NT2/D1 (cell line): ENCODE measurements around the gene NPAS2.

ENCODE experiments used
- YY1 ChIP-seq: IDR thresholded peaks from 2 replicates; pipeline ENCODE4 v1.6.1; 2011; ENCODE audit not compliant: insufficient read length, insufficient read depth
- ZNF274 ChIP-seq: IDR thresholded peaks from 2 replicates; pipeline ENCODE4 v1.6.1; 2011; ENCODE audit warnings: mild to moderate bottlenecking, low read depth, low read length

DNA sequence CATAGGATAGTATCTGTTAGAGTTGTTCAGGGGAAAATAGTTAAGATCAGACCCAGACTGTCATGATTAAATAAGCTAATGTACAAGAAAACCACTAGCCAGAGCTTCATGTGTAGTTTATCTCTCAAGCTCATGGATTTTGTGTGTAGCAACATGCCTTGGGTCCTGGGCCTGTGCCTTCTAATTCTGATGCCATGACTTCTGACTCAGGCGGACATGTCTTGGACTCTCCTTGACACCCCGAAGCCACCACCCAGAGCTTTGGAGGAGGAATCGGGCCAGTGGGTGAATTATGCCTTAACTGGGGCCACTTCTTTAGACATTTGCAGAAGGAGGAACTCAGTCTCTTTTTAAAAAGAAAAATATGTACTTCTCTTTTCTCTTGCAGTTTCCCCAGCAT, 68.7 kb downstream of the NPAS2 start:
- TF ChIP-seq ZNF274 (no peak), YY1 (no peak)
